ENCODE measurements around the gene ZNF502.
A peak's percentile ranks its signal among the peaks of the same experiment; 100 is the strongest.

The ZNF502 gene

DNA sequence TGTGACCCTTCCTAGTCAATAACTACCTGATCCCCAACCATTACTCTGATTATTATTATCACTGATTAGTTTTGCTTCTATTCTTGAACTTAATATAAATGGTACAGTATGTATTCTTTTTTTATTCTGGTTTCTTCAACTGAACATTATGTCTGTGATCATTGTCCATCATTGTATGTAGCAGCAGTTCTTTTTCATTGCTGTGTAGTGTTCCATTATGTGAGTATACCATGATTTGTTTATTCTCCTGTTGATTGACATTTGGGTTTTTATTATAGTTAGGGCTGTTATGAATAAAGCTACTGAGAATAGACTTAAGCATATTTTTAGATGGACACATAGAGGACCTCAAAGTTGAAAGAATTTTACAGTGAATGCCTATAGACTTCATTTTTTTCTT lies 51.8 kb downstream of the ZNF502 start:
- CTCF ChIA-PET, result no interaction called here
- TF ChIP-seq, protein P1, sequence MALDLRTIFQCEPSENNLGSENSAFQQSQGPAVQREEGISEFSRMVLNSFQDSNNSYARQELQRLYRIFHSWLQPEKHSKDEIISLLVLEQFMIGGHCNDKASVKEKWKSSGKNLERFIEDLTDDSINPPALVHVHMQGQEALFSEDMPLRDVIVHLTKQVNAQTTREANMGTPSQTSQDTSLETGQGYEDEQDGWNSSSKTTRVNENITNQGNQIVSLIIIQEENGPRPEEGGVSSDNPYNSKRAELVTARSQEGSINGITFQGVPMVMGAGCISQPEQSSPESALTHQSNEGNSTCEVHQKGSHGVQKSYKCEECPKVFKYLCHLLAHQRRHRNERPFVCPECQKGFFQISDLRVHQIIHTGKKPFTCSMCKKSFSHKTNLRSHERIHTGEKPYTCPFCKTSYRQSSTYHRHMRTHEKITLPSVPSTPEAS (tag by site-specific recombination; IDR thresholded peaks at IDR 0.05), result no peak
- no peak for TF ChIP-seq ZFP41 (tag by site-specific recombination; IDR thresholded peaks at IDR 0.05; ENCODE audit: borderline replicate concordance)
- TF ChIP-seq SETDB1 (IDR thresholded peaks at IDR 0.05; ENCODE audit: insufficient read length, low read length), result no peak
- TF ChIP-seq ZNF146 (tag by site-specific recombination; IDR thresholded peaks at IDR 0.05), result peak; percentile 83
- TF ChIP-seq ZNF626 (tag by site-specific recombination; IDR thresholded peaks at IDR 0.05), result no peak
- no peak for TF ChIP-seq ZNF202 (tag by site-specific recombination; IDR thresholded peaks at IDR 0.05; ENCODE audit: borderline replicate concordance)
- no peak for TF ChIP-seq PRDM1 (tag by site-specific recombination; IDR thresholded peaks at IDR 0.05)
- no peak for TF ChIP-seq ZNF585B (tag by site-specific recombination; IDR thresholded peaks at IDR 0.05)
- TF ChIP-seq, protein P2, sequence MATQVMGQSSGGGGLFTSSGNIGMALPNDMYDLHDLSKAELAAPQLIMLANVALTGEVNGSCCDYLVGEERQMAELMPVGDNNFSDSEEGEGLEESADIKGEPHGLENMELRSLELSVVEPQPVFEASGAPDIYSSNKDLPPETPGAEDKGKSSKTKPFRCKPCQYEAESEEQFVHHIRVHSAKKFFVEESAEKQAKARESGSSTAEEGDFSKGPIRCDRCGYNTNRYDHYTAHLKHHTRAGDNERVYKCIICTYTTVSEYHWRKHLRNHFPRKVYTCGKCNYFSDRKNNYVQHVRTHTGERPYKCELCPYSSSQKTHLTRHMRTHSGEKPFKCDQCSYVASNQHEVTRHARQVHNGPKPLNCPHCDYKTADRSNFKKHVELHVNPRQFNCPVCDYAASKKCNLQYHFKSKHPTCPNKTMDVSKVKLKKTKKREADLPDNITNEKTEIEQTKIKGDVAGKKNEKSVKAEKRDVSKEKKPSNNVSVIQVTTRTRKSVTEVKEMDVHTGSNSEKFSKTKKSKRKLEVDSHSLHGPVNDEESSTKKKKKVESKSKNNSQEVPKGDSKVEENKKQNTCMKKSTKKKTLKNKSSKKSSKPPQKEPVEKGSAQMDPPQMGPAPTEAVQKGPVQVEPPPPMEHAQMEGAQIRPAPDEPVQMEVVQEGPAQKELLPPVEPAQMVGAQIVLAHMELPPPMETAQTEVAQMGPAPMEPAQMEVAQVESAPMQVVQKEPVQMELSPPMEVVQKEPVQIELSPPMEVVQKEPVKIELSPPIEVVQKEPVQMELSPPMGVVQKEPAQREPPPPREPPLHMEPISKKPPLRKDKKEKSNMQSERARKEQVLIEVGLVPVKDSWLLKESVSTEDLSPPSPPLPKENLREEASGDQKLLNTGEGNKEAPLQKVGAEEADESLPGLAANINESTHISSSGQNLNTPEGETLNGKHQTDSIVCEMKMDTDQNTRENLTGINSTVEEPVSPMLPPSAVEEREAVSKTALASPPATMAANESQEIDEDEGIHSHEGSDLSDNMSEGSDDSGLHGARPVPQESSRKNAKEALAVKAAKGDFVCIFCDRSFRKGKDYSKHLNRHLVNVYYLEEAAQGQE (tag by site-specific recombination; IDR thresholded peaks at IDR 0.05), result no peak
- Histone ChIP-seq H3K27ac (ENCODE audit: extremely low read depth, low read depth, low read length) (no peak overlapping the region), H3K9me3 (ENCODE audit: control insufficient read depth, insufficient read depth, low read depth, low read length) (no peaks in the 10 kb centered on the region), H3K36me3 (ENCODE audit: control insufficient read depth in 2 of 2, insufficient read depth in 1 of 2, low read length in 2 of 2) (peaks cover 0 to 42% of the 10 kb centered on the region in 2 experiments; a peak in 2 of 3 replicates), H3K4me3 (ENCODE audit: low read depth, low read length) (no peak overlapping the region), H3K4me1 (ENCODE audit: control insufficient read depth, insufficient read depth, low read length) (no peaks in the 10 kb centered on the region)
- POLR2A ChIA-PET, result no interaction called here

DNA sequence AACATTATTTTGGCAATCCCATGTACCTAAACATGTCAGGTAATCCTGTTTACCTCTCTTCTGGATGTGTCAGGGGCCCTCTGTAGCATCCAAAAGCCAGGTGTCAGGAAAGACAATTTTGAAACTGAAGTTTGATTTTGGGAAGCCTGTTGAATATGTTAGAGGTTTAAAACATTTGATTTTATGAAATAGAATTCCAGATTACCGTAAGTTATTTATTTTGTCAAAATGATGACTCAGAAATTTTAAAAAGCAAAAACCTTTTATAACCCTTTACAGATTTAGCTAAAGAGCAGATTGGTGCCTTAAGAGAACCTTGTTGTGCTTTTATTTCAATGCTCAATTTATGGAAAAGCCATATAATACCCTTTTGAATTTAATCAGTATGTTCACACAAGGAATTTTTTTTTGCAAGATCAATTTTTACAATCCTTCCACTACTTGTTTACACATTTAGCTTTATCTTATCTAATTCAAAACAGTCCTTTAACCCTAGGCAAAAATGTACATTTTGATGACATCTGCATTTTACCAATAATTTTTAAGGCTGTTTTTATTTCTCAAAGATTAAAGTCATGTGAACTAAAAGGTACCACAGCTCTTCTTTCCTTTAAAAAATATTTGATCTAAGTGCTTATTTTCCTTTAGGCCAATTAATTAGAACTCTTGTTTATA lies 59.1 kb downstream of the ZNF502 start:
- Histone ChIP-seq H3K36me3 (ENCODE audit: control insufficient read depth in 2 of 2, insufficient read depth in 1 of 2, low read length in 2 of 2) (peaks cover 8 to 55% of the 10 kb centered on the region in 2 experiments; a peak in 2 of 3 replicates), H3K4me3 (ENCODE audit: low read depth, low read length) (no peak overlapping the region), H3K4me1 (ENCODE audit: control insufficient read depth, insufficient read depth, low read length) (no peaks in the 10 kb centered on the region), H3K9me3 (ENCODE audit: control insufficient read depth, insufficient read depth, low read depth, low read length) (no peaks in the 10 kb centered on the region), H3K27ac (ENCODE audit: extremely low read depth, low read depth, low read length) (no peak overlapping the region)
- TF ChIP-seq ZIC2 (tag by site-specific recombination; IDR thresholded peaks at IDR 0.05) (no peak), SETDB1 (IDR thresholded peaks at IDR 0.05; ENCODE audit: insufficient read length, low read length) (peak; percentile 4)
- POLR2A ChIA-PET, result no interaction called here
- CTCF ChIA-PET, result interaction anchor here (0.7 kb wide), 1 partner anchor 153 kb away, joined by 3 read pairs; no protein-coding TSS in a partner anchor

DNA sequence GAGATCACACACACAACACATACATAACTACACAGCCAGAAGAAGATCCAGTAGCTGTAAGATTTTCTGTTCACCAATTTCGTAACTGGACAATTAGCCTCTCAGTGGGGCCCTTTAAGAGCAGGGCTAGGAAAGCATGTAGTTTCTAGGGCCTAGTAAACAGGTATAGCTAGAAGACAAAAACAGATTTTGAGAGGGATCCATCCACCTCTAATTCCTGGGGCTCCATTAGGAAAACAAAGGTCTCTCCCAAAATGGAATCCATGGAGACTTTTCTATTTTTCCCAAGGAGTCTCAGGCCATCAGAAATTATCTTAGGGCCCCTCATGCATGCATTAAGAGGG lies 59.6 kb downstream of the ZNF502 start:
- no peaks in the 10 kb centered on the region for H3K9me3 ChIP-seq (ENCODE audit: control insufficient read depth, insufficient read depth, low read depth, low read length)
- TF ChIP-seq, protein P3, sequence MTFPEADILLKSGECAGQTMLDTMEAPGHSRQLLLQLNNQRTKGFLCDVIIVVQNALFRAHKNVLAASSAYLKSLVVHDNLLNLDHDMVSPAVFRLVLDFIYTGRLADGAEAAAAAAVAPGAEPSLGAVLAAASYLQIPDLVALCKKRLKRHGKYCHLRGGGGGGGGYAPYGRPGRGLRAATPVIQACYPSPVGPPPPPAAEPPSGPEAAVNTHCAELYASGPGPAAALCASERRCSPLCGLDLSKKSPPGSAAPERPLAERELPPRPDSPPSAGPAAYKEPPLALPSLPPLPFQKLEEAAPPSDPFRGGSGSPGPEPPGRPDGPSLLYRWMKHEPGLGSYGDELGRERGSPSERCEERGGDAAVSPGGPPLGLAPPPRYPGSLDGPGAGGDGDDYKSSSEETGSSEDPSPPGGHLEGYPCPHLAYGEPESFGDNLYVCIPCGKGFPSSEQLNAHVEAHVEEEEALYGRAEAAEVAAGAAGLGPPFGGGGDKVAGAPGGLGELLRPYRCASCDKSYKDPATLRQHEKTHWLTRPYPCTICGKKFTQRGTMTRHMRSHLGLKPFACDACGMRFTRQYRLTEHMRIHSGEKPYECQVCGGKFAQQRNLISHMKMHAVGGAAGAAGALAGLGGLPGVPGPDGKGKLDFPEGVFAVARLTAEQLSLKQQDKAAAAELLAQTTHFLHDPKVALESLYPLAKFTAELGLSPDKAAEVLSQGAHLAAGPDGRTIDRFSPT (tag by site-specific recombination; IDR thresholded peaks at IDR 0.05), result no peak
- TF ChIP-seq SETDB1 (IDR thresholded peaks at IDR 0.05; ENCODE audit: insufficient read length, low read length), result peak; percentile 93
- CTCF ChIA-PET, result no interaction called here

More for the DNA sequence above, 59.6 kb downstream of the ZNF502 start:
- Histone ChIP-seq H3K36me3 (ENCODE audit: control insufficient read depth in 2 of 2, insufficient read depth in 1 of 2, low read length in 2 of 2) (peaks cover 11 to 58% of the 10 kb centered on the region in 2 experiments; a peak in 2 of 3 replicates), H3K27ac (ENCODE audit: extremely low read depth, low read depth, low read length) (no peak overlapping the region), H3K4me3 (ENCODE audit: low read depth, low read length) (no peak overlapping the region), H3K4me1 (ENCODE audit: control insufficient read depth, insufficient read depth, low read length) (no peaks in the 10 kb centered on the region)
- POLR2A ChIA-PET, result no interaction called here
